ENCODE data around the gene ASB2. TPM values are rescaled to one million over a fixed set of nuclear protein-coding genes. Genes with fewer than 3 reads are reported as not detected.

The ASB2 gene
- polyA plus RNA-seq, 1 experiment: 0.06 TPM

DNA sequence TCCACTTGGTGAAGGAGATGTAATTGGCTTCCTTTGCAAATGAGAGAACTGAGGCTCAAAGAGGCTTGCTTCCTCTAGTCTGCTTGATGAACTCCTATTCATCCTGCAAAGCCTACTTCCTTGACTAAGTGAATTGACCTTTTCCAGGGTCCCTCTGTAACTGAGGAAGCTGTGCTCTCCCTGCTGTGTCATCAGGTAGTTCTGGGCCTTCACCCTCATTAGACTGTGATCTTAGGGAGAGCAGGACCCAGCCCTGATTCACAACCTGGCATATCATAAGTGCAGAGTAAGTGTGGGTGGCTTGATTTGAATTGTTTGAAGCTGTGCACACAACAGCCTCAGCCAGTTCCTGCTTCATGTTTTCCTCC lies 16.3 kb downstream of the ASB2 start:
- no peaks in the 10 kb centered on the region for H3K36me3 ChIP-seq (ENCODE audit: control insufficient read depth, insufficient read depth, low read length)
- H3K27me3 ChIP-seq (ENCODE audit: control insufficient read depth, insufficient read depth, low read length): no peaks in the 10 kb centered on the region
- DNase-seq (ENCODE audit: low read depth): no peak
- POLR2A ChIA-PET: no interaction called here
- TF ChIP-seq CTCF (IDR thresholded peaks at IDR 0.05; ENCODE audit: insufficient read depth, low read depth, low read length): no peak
- H3K4me3 ChIP-seq (ENCODE audit: low read depth, low read length): no peak overlapping the region
- CTCF ChIA-PET: interaction anchor here (1.1 to 1.7 kb wide), 3 partner anchors 20 to 179 kb away, joined by 3 to 11 read pairs (median 4); no protein-coding TSS in a partner anchor

DNA sequence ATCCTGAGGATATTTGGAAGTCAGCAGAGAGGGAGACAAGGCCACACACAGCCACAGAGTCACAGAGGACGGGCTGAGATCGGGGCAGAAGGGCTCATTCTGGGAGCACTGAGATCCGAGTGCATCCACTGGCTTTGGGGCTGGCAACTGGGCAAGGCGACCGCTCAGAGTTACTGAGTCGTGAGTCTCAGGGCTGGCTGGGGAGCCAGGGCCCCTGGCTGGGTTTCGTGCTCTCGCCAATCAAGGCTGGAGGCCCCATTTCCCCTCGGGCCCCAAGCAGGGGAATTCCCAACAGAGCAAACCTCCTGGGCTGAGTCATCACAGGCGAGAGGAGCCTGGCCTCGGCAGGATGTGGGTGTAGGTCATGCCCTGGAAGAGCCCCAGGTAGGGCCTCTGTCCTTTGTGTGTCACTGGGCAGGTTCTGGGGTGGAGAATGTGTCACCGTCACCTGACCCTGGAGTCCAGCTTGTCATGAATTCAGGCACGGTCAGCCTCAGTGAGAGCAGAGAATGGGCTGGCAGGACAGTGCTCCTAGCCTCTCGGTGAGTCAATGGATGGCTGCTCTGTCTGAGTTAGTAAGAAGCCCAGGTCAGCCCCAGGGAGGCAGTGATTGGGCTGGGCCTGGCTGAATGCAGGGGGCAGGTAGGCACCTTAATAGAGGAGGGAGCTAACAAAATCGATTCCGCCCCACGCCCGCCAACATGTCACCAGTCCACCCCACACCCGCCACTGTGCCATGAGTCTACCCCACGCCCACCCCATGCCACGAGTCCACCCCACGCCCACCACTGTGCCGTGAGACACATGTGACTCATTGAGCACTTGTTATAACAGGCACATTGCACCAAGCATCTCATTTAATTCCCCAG lies 16.9 kb downstream of the ASB2 start:
- H3K27me3 ChIP-seq (ENCODE audit: control insufficient read depth, insufficient read depth, low read length): no peaks in the 10 kb centered on the region
- no peak overlapping the region for H3K4me3 ChIP-seq (ENCODE audit: low read depth, low read length)
- no peak for TF ChIP-seq CTCF (IDR thresholded peaks at IDR 0.05; ENCODE audit: insufficient read depth, low read depth, low read length)
- DNase-seq (ENCODE audit: low read depth): peak; percentile 72
- H3K36me3 ChIP-seq (ENCODE audit: control insufficient read depth, insufficient read depth, low read length): no peaks in the 10 kb centered on the region
- CTCF ChIA-PET: interaction anchor here (1.0 to 2.1 kb wide), 4 partner anchors 20 to 180 kb away, joined by 3 to 16 read pairs (median 4); no protein-coding TSS in a partner anchor
- POLR2A ChIA-PET: no interaction called here

- no peaks in the 10 kb centered on the region for H3K36me3 ChIP-seq (ENCODE audit: control insufficient read depth, insufficient read depth, low read length)
- no peak overlapping the region for H3K4me3 ChIP-seq (ENCODE audit: low read depth, low read length)
- POLR2A ChIA-PET: no interaction called here
- CTCF ChIA-PET: interaction anchor here (1.0 to 2.1 kb wide), 3 partner anchors 19 to 181 kb away, joined by 3 to 16 read pairs (median 3); no protein-coding TSS in a partner anchor
- no peaks in the 10 kb centered on the region for H3K27me3 ChIP-seq (ENCODE audit: control insufficient read depth, insufficient read depth, low read length)
- DNase-seq (ENCODE audit: low read depth): no peak
- TF ChIP-seq CTCF (IDR thresholded peaks at IDR 0.05; ENCODE audit: insufficient read depth, low read depth, low read length): no peak
Observed at GRCh38 chr14:93958567-93959238, 17.7 kb downstream of the ASB2 start.

DNA sequence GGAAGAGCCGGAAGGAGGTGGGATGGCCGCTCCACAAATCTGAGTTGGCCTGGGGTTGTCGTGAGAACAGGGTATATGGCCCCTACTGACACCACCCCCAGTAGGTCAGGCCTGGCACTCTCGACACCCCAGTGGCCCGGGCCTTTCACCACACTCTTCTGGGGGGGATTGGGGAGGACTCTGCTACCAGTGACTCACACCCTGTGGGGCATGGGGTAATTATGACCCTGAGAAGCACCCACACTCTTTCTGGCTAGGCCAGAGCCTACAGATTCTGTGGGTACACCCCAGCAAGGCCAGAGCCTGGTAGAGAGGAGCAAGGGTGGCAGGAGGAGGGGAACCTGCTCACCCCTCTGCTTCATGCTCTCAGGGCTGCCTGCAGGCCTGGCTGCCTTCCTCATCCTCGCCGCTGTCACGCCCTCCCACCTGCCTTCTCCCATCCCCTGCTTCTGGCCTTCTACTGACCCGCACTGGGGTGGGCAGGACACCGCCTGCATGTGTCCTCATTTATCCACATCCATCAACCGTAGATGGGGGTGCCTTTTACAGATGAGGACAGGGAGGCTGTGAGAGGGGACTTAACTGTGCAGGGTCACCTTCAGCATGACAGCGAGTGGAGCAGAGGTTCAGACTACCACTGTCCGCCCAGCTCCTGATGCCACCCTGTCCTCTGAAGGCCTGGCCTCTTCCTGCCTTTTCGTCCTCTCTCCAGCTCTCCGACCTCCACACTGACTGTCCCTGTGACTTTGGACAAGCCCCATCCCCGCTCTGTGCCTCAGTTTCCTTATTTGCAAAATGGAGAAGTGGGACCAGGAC lies 18.4 kb downstream of the ASB2 start:
- H3K4me3 ChIP-seq (ENCODE audit: low read depth, low read length): no peak overlapping the region
- no peaks in the 10 kb centered on the region for H3K36me3 ChIP-seq (ENCODE audit: control insufficient read depth, insufficient read depth, low read length)
- H3K27me3 ChIP-seq (ENCODE audit: control insufficient read depth, insufficient read depth, low read length): no peaks in the 10 kb centered on the region
- CTCF ChIA-PET: interaction anchor here (2.1 kb wide), 1 partner anchor 18 kb away, joined by 16 read pairs; no protein-coding TSS in a partner anchor
- DNase-seq (ENCODE audit: low read depth): no peak
- POLR2A ChIA-PET: no interaction called here
- no peak for TF ChIP-seq CTCF (IDR thresholded peaks at IDR 0.05; ENCODE audit: insufficient read depth, low read depth, low read length)
